Spinal cord (tissue), 10 donors: ENCODE results near the gene MON1A. TPM values are rescaled to one million over a fixed set of nuclear protein-coding genes. Genes with fewer than 3 reads are reported as not detected.
A peak's percentile ranks its signal among the peaks of the same experiment; 100 is the strongest.
"Not testable (repeated sequence)": the region's sequence is repeated elsewhere in the genome, so short reads cannot be mapped to it uniquely, and the experiment has no call there.

ENCODE experiments used
- DNase-seq, 6 donors: peaks; one replicate each; pipeline versions ENCODE4 v3.0.0 to v3.0.0-alpha.2; 2013 to 2015; ENCODE audit warnings: low spot score in 6 of 6, low read depth in 4 of 6
- H3K27ac ChIP-seq: one replicate; pipeline ENCODE4 v1.5.1; 2013; ENCODE audit warnings: low read depth, low read length, control low read depth
- H3K27me3 ChIP-seq: one replicate; pipeline ENCODE4 v1.6.1; 2013; ENCODE audit warnings: low read length; ENCODE audit not compliant: control insufficient read depth, insufficient read depth
- H3K36me3 ChIP-seq: one replicate; pipeline ENCODE4 v1.6.1; 2013; ENCODE audit warnings: low read length; ENCODE audit not compliant: control insufficient read depth, insufficient read depth
- H3K4me1 ChIP-seq: one replicate; pipeline ENCODE4 v1.6.1; 2013; ENCODE audit warnings: low read length; ENCODE audit not compliant: control insufficient read depth, insufficient read depth
- H3K4me3 ChIP-seq: one replicate; pipeline ENCODE4 v1.5.1; 2013; ENCODE audit warnings: low read depth, low read length, control low read depth
- H3K9me3 ChIP-seq: one replicate; pipeline ENCODE4 v1.6.1; 2013; ENCODE audit warnings: low read length; ENCODE audit not compliant: control insufficient read depth, insufficient read depth
- WGBS: methylation state at CpG from one replicate; pipeline ENCODE4 v1.1.5; 2013; ENCODE audit warnings: missing lambda C conversion rate; ENCODE audit not compliant: insufficient coverage; 5-methylcytosine and 5-hydroxymethylcytosine counted together
- polyA plus RNA-seq, 2 donors: library from polyadenylated mRNA; unstranded; fragments of 120-200 nt; gene quantifications; one replicate each; pipeline ENCODE4 v1.2.1, GENCODE V29; 2013; ENCODE audit not compliant: insufficient read length in 2 of 2
- total RNA-seq, 2 donors: library from RNA; depleted of rRNA in 1 of 2; stranded (reverse); fragments of 120-200 nt in 1 of 2; fragments of >200 nt in 1 of 2; gene quantifications; one replicate each; pipeline versions ENCODE4 v1.2.3 to v1.2.4, GENCODE V29; 2013 to 2014
- donor health status: healthy.

MON1A gene
- total and polyA plus RNA-seq, 4 donors, result 8.0 to 25.0 (median 15.7) TPM

DNA sequence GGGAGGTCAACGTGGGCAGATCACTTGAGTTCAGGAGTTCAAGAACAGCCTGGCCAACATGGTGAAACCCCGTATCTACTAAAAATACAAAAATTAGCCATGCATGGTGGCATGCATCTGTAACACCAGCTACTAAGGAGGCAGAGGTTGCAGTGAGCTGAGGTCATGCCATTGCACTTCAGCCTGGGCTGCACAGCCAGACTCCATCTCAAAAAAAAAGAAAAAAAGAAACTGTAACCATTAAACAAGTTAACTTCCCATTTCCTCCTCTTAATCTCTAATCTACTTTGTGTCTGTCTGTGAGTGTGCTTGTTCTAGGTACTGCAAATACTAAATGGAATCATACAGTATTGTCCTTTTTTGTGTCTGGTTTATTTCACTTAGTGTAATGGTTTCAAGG, 13.0 kb upstream of the MON1A start:
- no peaks in the 10 kb centered on the region for H3K36me3 ChIP-seq
- whole genome bisulfite sequencing, result 100% methylated on average over 1 of the region's 2 CpGs
- H3K4me3 ChIP-seq, result no peak overlapping the region
- DNase-seq, result no peak
- H3K4me1 ChIP-seq, result peaks cover 18% of the 10 kb centered on the region
- H3K27me3 ChIP-seq, result no peaks in the 10 kb centered on the region
- H3K27ac ChIP-seq, result no peak overlapping the region
- no peaks in the 10 kb centered on the region for H3K9me3 ChIP-seq

DNA sequence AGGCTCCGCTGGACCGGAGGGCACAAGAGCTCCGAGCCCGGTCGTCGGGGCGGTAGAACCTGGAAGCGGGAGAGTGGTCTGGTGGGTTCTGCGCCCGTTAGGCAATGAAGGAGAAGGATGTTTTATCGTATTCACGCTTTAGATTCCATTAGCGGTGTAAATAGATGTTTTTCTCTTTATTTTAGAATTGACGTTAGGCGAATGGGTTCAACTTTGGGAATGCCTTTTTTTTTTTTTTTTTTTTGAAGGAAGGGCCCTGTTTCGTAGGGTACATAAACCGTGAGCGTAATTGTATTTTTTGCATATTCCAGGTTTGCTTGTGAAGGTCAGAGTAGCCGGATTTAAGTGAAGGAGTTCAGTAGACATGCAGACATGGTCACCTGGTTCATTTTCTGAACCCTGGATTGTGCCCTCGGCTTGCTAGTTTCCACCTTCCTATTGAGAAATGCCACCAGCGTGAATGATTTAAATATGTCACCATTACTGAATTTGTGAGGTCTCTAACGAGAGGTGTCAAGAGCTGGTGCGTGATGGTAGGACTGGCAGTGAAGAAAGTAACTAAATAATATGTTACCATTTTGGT, 11.1 kb upstream of the MON1A start:
- WGBS, result under 1% methylated on average over 17 of the region's 23 CpGs
- no peaks in the 10 kb centered on the region for H3K9me3 ChIP-seq
- no peaks in the 10 kb centered on the region for H3K27me3 ChIP-seq
- DNase-seq, result no peak
- H3K4me1 ChIP-seq, result peaks cover 18% of the 10 kb centered on the region
- peak overlapping the region; percentile 98 for H3K27ac ChIP-seq
- peak overlapping the region; percentile 97 for H3K4me3 ChIP-seq
- no peaks in the 10 kb centered on the region for H3K36me3 ChIP-seq

DNA sequence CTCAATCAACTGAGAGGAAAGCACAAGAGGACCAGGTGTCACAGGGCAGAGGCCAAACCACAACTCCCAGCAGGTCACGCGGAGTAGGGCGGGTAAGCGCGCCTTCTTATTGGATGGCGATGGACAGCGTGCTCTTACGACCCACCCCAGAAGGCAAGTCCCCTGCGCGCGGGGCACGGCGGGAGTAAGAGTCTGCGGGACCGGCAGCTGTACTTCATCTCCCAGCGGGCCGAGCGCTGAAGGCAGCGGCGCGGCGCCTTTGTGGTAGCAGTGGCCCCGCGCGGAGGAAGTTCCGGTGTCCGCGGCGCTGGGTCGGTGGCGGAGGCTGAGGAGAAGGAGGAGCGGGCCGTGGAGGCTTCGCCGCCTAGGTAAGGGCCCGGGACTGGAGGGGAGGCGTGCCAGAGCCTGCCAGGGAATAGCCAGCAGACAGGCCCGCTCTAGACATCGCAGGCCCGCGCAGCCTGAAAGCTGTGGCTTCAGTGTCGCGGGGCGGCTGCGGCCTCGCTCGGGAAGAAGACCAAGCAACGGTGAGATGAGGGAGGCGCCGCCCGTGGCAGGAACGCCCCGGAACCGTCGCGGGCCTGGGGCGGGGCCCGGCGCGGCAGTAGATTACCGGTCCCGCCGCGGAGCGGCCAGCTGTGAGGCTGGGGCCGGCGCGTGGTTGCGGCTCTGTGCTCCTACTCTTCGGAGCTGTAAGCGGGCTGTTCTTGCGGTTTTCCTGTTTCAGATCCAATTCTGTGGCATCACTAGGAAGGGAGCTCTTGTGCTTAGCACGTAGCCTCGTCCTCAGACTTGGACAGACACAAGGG, 10.5 kb upstream of the MON1A start, which contains the start of gene RBM6:
RBM6 (plus strand) TSS at position 293 of the 809 bp plus-strand sequence. CDS start 22,492 bp downstream, outside the sequence.
- Histone ChIP-seq H3K36me3 (no peaks in the 10 kb centered on the region), H3K9me3 (no peaks in the 10 kb centered on the region), H3K4me3 (peak within 1 kb of the TSS; percentile 97), H3K27me3 (no peaks in the 10 kb centered on the region), H3K27ac (peak within 1 kb of the TSS; percentile 98), H3K4me1 (peaks cover 18% of the 10 kb centered on the region)
- DNase-seq, result peak; percentile 76 to 99 (median 92)
- WGBS, result 0% methylated on average over 74 of the region's 74 CpGs

DNA sequence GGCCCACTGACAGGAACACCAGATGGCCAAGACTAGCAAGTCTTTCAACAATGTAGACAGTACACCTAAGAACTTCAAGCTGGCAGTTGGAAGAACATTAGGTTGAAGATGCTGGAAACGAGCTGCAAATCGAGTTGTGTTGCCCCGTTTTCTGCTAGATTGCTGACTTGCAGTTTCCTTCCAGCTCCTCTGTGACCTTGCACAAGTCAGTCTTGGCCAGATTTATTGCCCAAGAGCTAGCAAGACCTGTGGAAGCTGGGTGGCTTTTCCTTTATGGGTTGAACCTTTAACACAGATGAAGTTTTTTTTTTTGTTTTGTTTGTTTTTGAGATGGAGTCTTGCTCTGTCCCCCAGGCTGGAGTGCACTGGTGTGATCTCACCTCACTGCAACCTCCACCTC, 7.5 kb upstream of the MON1A start:
- no peaks in the 10 kb centered on the region for H3K9me3 ChIP-seq
- H3K27me3 ChIP-seq, result no peaks in the 10 kb centered on the region

DNA sequence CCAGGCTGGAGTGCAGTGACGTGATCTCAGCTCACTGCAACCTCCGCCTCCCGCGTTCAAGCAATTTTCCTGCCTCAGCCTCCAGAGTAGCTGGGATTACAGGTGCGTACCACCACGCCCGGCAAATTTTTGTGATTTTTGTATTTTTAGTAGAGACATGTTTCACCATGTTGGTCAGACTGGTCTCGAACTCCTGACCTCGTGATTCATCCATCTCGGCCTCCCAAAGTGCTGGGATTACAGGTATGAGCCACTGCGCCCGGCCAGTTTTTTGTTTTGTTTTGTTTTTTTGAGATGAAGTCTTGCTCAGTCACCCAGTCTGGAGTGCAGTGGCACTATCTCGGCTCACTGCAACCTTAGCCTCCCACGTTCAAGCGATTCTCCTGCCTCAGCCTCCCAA, 2.7 kb upstream of the MON1A start:
- not testable (repeated sequence) for H3K9me3 ChIP-seq, H3K27me3 ChIP-seq, H3K4me3 ChIP-seq, H3K36me3 ChIP-seq, H3K27ac ChIP-seq, DNase-seq
- peaks cover 23% of the 10 kb centered on the region for H3K4me1 ChIP-seq
- 90% methylated on average over 8 of the region's 15 CpGs for WGBS

More for the DNA sequence above, 7.5 kb upstream of the MON1A start:
- H3K4me1 ChIP-seq, result peaks cover 18% of the 10 kb centered on the region
- no peaks in the 10 kb centered on the region for H3K36me3 ChIP-seq
- 85% methylated on average over 3 of the region's 3 CpGs for WGBS
- DNase-seq, result no peak
- H3K4me3 ChIP-seq, result no peak overlapping the region
- H3K27ac ChIP-seq, result no peak overlapping the region

DNA sequence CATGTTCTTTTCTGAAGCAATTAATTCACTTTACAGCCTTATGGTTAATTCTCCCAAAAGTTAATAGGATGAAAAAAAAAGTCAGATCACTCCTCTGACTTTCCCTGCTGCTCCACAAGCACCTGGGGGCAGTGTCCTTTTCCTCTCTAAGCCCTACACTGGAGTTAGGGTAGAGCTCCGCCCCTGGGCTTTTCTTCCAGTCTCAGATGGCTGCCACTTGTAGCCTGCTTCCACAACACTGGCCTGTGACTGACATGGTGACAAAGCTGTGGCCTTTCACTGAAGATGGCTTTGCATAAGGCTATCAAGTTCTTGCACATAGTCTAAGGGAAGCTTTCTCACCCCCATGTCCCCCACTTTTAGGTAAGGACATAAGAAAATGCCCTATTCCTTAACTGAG, 1.3 kb upstream of the MON1A start:
- no peak overlapping the region for H3K4me3 ChIP-seq

DNA sequence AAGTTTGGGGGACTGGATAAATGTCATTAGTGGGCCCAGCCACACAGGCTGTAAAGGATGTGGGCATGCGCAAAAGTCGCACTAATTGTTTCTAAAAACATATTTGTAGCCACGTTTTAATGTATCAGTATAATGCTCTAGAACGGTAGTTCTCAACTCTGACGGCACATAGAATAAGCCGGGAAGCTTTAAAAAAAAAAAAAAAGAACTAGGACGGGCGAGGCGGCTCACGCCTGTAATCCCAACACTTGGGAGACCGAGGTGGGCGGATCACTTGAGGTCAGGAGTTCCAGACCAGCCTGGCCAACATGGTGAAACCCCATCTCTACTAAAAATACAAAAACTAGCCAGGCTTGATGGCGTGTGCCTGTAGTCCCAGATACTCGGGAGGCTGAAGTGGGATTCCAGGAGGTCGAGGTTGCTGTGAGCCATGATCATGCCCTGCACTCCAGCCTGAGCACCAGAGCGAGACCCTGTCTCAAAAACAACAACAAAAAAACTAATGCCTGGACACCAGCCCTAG, 618 bp upstream of the MON1A start:
- Histone ChIP-seq H3K9me3 (no peaks in the 10 kb centered on the region), H3K27me3 (no peaks in the 10 kb centered on the region), H3K4me3 (peak overlapping the region; percentile 81), H3K36me3 (peaks cover 6% of the 10 kb centered on the region), H3K27ac (peak overlapping the region; percentile 92), H3K4me1 (peaks cover 23% of the 10 kb centered on the region)
- 58% methylated on average over 6 of the region's 16 CpGs for WGBS
- DNase-seq, result no peak

More for the DNA sequence above, 1.3 kb upstream of the MON1A start:
- no peak overlapping the region for H3K27ac ChIP-seq
- H3K27me3 ChIP-seq, result no peaks in the 10 kb centered on the region
- H3K36me3 ChIP-seq, result peaks cover 6% of the 10 kb centered on the region
- no peak for DNase-seq
- no peaks in the 10 kb centered on the region for H3K9me3 ChIP-seq
- 63% methylated on average over 1 of the region's 1 CpG for WGBS
- H3K4me1 ChIP-seq, result peaks cover 23% of the 10 kb centered on the region

DNA sequence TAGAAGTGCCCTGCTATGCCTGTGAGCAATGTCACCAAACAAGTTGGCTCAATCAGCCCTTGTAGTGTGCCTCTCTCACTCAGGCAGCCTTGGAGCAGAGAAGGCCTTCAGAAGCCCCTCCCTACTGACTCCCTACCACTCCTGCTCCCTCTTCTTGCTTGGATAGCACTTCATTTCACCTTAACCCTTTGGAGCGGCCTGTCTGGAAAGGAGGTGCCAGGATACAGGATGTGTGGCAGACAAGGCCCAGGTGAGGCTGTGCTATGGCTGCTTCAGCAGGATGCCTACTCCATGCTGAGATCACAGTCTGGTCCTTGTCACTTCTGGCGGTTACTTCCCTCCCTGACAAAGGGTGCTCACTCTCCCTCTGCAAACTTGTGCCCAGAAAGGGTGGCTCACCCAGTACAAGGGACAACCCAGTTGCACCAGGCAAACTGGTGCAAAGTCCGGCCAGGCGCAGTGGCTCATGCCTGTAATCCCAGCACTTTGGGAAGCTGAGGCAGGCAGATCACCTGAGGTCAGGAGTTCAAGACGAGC, 1.1 kb downstream of the MON1A start:
- Histone ChIP-seq H3K27ac (no peak overlapping the region), H3K4me1 (peaks cover 23% of the 10 kb centered on the region), H3K4me3 (no peak overlapping the region), H3K9me3 (no peaks in the 10 kb centered on the region), H3K27me3 (no peaks in the 10 kb centered on the region), H3K36me3 (peaks cover 13% of the 10 kb centered on the region)
- 92% methylated on average over 4 of the region's 5 CpGs for whole genome bisulfite sequencing
- DNase-seq, result no peak

DNA sequence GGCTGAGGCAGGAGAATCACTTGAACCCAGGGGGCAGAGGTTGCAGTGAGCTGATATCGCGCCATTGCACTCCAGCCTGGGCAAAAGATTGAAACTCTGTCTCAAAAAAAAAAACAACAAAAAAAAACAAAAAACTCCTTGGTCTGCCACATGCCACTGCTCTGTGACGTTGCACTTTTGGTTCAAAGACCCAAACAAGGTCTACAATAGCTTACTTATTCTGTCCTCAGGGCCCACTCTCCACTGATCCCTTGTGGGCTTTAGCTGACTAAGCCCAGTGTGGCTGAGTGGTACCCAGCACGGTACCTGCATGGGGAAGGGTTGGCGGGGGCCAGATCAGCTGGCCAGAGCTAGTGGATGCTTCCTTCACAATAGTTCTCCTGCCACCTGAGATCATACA, 1.8 kb downstream of the MON1A start:
- 91% methylated on average over 4 of the region's 5 CpGs for WGBS
- Histone ChIP-seq H3K4me3 (no peak overlapping the region), H3K27ac (no peak overlapping the region), H3K9me3 (no peaks in the 10 kb centered on the region), H3K36me3 (peaks cover 20% of the 10 kb centered on the region), H3K4me1 (peaks cover 23% of the 10 kb centered on the region), H3K27me3 (no peaks in the 10 kb centered on the region)
- DNase-seq, result no peak
